ENCODE measurements around the gene SLC29A4.
"Not testable (repeated sequence)": the region's sequence is repeated elsewhere in the genome, so short reads cannot be mapped to it uniquely, and the experiment has no call there.

SLC29A4 gene, protein sequence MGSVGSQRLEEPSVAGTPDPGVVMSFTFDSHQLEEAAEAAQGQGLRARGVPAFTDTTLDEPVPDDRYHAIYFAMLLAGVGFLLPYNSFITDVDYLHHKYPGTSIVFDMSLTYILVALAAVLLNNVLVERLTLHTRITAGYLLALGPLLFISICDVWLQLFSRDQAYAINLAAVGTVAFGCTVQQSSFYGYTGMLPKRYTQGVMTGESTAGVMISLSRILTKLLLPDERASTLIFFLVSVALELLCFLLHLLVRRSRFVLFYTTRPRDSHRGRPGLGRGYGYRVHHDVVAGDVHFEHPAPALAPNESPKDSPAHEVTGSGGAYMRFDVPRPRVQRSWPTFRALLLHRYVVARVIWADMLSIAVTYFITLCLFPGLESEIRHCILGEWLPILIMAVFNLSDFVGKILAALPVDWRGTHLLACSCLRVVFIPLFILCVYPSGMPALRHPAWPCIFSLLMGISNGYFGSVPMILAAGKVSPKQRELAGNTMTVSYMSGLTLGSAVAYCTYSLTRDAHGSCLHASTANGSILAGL

DNA sequence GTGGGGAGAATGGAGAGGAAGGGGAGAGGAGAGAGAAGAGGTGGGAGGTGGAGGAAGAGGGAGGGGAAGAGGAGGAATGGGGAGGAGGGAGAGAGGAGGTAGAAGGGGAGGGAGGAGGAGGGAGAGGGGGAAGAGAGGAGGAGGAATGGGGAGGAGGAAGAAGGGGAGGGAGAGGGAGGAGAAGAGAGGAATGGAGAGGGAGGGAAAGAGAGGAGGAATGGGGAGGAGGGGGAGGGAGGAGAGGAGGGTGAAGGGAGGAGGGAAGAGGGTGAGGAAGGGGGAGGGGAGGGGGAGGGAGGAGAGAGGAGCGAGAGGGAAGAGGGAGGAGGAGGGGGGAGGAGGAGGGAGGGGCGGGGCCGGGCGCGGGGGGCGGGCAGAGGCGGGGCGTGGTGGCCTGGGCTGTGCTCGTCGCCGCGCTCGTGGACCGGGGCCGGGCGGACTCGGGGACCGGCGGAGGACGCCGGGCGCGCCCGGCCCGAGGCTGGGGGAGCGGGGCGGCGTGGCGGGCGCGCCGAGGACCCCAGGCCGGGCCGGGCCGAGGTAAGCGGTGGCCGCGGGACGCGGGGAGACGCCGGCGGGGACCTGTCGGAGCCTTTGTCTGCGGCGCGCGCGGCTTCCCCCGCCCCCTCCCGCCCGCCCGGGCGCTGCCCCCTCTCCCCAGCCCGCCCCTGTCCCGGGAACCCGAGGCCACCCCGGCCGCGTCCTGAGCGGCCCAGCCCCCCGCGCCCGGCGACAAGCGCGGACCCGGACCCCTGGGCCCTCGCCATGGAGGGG, at the start of gene SLC29A4:
Gene SLC29A4, plus strand, starts transcription at position 401 of the 774 bp plus-strand sequence. CDS start 4,874 bp downstream, outside the sequence.
- H3K9me3 ChIP-seq (ENCODE audit: control insufficient read depth in 2 of 2, low read length in 2 of 2), result no peaks in the 10 kb centered on the region
- H3K9ac ChIP-seq (ENCODE audit: low read depth in 1 of 2, low read length in 2 of 2), result peak within 1 kb of the TSS in 1 of 2 donors; percentile 38

DNA sequence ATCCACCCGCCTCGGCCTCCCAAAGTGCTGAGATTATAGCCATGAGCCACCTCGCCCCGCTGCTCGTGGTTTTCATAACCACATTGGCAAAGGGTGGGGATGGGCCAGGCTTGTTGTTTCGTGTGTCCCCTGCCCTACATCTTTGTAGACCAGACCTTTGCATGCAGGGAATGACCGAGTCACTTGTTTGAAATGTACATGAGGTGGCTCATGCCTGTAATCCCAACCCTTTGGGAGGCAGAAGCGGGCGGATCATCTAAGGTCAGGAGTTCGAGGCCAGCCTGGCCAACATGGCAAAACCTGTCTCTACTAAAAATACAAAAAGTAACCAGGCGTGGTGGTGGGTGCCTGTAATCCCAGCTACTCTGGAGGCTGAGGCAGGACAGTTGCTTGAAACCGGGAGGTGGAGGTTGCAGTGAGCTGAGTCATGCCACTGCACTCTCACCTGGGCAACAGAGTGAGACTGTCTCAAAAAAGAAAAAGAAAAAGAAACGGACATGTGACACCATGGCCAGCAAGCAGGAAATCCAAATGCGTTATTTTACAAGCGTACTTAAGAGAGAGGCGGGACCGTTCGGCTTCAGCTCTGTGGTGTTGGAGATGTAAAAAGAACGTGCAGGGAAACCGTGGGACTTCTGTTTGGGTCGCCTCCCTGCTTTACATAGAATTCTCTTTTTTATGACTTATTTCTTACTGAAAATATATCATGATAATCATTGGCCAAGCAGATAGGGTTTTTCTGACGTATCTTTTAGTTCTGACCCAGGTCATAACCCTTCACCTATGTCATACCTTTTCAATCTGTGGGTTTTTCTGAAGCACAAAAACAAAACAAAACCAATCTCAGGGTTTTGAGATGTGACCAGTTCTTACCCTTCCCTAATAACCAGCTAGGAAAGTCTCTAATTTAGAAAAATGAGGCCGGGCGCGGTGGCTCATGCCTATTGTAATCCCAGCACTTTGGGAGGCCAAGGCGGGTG, 47.6 kb upstream of the SLC29A4 start:
- H3K27ac ChIP-seq (ENCODE audit: low read depth in 2 of 2, low read length in 2 of 2), result no peak overlapping the region
- peaks cover 0 to 7% of the 10 kb centered on the region in 2 donors for H3K4me1 ChIP-seq (ENCODE audit: control insufficient read depth in 2 of 2, insufficient read depth in 2 of 2, low read length in 2 of 2)

More for the DNA sequence above, at the start of gene SLC29A4:
- peak within 1 kb of the TSS in 1 of 2 donors; percentile 16 for H3K4me3 ChIP-seq (ENCODE audit: low read length in 2 of 2)
- H3K4me1 ChIP-seq (ENCODE audit: control insufficient read depth in 2 of 2, insufficient read depth in 2 of 2, low read length in 2 of 2), result peaks cover 7 to 12% of the 10 kb centered on the region in 2 donors
- H3K27me3 ChIP-seq (ENCODE audit: control insufficient read depth in 2 of 2, insufficient read depth in 2 of 2, low read length in 2 of 2), result no peaks in the 10 kb centered on the region
- no peak within 1 kb of the TSS for H3K27ac ChIP-seq (ENCODE audit: low read depth in 2 of 2, low read length in 2 of 2)
- no peaks in the 10 kb centered on the region for H3K36me3 ChIP-seq (ENCODE audit: control insufficient read depth in 2 of 2, insufficient read depth in 2 of 2, low read length in 2 of 2)

DNA sequence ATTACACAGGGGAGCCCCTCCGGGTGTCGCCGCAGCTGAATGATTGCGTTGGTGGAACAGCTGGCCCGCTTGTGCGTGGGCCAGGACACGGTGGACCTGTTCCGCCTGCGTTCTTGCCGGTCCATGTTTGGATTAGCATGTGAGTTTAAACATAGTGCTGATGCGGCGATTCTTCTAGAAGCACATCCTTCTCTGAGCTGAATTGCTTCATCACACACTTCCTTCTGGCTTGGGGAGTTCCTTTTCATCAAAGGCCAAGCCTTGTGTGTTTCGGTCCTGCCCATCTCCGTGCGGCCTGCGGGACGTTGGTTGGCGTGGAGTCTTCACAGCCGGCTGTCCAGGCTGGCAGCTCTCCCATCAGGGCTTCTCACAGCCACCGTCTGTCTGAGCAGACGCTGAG, 45.5 kb upstream of the SLC29A4 start:
- Histone ChIP-seq H3K36me3 (ENCODE audit: control insufficient read depth in 2 of 2, insufficient read depth in 2 of 2, low read length in 2 of 2) (peaks cover 4 to 5% of the 10 kb centered on the region in 2 donors), H3K27ac (ENCODE audit: low read depth in 2 of 2, low read length in 2 of 2) (no peak overlapping the region), H3K4me1 (ENCODE audit: control insufficient read depth in 2 of 2, insufficient read depth in 2 of 2, low read length in 2 of 2) (peaks cover 4 to 5% of the 10 kb centered on the region in 2 donors), H3K9ac (ENCODE audit: low read depth in 1 of 2, low read length in 2 of 2) (no peak overlapping the region), H3K4me3 (ENCODE audit: low read length in 2 of 2) (no peak overlapping the region), H3K27me3 (ENCODE audit: control insufficient read depth in 2 of 2, insufficient read depth in 2 of 2, low read length in 2 of 2) (peaks cover 4 to 7% of the 10 kb centered on the region in 2 donors), H3K9me3 (ENCODE audit: control insufficient read depth in 2 of 2, low read length in 2 of 2) (no peaks in the 10 kb centered on the region)

More for the DNA sequence above, 47.6 kb upstream of the SLC29A4 start:
- Histone ChIP-seq H3K4me3 (ENCODE audit: low read length in 2 of 2) (no peak overlapping the region), H3K27me3 (ENCODE audit: control insufficient read depth in 2 of 2, insufficient read depth in 2 of 2, low read length in 2 of 2) (no peaks in the 10 kb centered on the region), H3K9me3 (ENCODE audit: control insufficient read depth in 2 of 2, low read length in 2 of 2) (no peaks in the 10 kb centered on the region), H3K9ac (ENCODE audit: low read depth in 1 of 2, low read length in 2 of 2) (no peak overlapping the region), H3K36me3 (ENCODE audit: control insufficient read depth in 2 of 2, insufficient read depth in 2 of 2, low read length in 2 of 2) (peaks cover 14 to 23% of the 10 kb centered on the region in 2 donors)

DNA sequence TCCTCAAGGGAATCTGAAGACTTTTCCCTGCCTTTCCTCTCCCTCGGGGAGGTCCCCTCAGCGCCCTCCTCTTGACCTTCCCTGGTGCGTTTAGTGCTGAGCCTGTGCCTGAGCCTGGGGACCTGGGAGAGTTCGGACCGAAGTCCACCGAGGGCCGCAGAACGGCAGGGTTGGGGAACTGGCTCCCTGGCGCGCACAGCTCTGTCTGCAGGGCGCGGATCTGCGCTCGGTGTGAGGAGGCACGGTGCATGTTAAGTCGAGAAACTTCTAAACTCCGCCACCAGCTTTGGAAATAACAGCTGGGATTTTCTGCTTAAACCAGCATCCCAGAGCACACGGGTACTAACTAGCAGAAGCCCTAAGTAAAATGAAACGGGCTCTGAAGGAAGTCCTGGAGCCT, 44.2 kb upstream of the SLC29A4 start:
- H3K4me3 ChIP-seq (ENCODE audit: low read length in 2 of 2), result no peak overlapping the region
- peaks cover 4 to 7% of the 10 kb centered on the region in 2 donors for H3K27me3 ChIP-seq (ENCODE audit: control insufficient read depth in 2 of 2, insufficient read depth in 2 of 2, low read length in 2 of 2)
- H3K36me3 ChIP-seq (ENCODE audit: control insufficient read depth in 2 of 2, insufficient read depth in 2 of 2, low read length in 2 of 2), result no peaks in the 10 kb centered on the region
- no peak overlapping the region for H3K27ac ChIP-seq (ENCODE audit: low read depth in 2 of 2, low read length in 2 of 2)
- no peak overlapping the region for H3K9ac ChIP-seq (ENCODE audit: low read depth in 1 of 2, low read length in 2 of 2)
- peaks cover 3 to 4% of the 10 kb centered on the region in 2 donors for H3K4me1 ChIP-seq (ENCODE audit: control insufficient read depth in 2 of 2, insufficient read depth in 2 of 2, low read length in 2 of 2)
- no peaks in the 10 kb centered on the region for H3K9me3 ChIP-seq (ENCODE audit: control insufficient read depth in 2 of 2, low read length in 2 of 2)

DNA sequence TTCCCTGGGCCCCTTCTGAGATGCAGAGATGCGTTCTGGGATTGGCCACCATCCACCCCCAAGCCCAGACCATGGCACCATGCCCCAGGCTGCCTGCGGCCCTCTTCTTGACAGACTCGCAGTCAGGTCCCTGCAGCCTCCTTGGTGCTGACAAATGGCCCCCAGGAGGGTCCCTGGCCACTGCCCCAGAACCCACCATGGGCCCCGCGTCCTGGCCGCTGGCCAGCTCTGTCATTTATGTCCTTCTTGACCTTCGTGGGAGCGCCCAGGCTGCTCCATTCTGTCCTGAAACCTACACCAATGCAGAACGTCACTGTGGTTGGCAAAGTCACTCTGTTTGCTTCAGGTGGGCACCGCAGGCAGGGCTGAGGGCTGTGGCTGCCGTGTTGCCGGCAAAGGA, 39.5 kb upstream of the SLC29A4 start:
- H3K4me1 ChIP-seq (ENCODE audit: control insufficient read depth in 2 of 2, insufficient read depth in 2 of 2, low read length in 2 of 2), result peaks cover 0 to 4% of the 10 kb centered on the region in 2 donors
- no peak overlapping the region for H3K27ac ChIP-seq (ENCODE audit: low read depth in 2 of 2, low read length in 2 of 2)
- H3K27me3 ChIP-seq (ENCODE audit: control insufficient read depth in 2 of 2, insufficient read depth in 2 of 2, low read length in 2 of 2), result peaks cover 4 to 7% of the 10 kb centered on the region in 2 donors
- H3K9me3 ChIP-seq (ENCODE audit: control insufficient read depth in 2 of 2, low read length in 2 of 2), result no peaks in the 10 kb centered on the region
- H3K36me3 ChIP-seq (ENCODE audit: control insufficient read depth in 2 of 2, insufficient read depth in 2 of 2, low read length in 2 of 2), result no peaks in the 10 kb centered on the region
- no peak overlapping the region for H3K4me3 ChIP-seq (ENCODE audit: low read length in 2 of 2)
- no peak overlapping the region for H3K9ac ChIP-seq (ENCODE audit: low read depth in 1 of 2, low read length in 2 of 2)

DNA sequence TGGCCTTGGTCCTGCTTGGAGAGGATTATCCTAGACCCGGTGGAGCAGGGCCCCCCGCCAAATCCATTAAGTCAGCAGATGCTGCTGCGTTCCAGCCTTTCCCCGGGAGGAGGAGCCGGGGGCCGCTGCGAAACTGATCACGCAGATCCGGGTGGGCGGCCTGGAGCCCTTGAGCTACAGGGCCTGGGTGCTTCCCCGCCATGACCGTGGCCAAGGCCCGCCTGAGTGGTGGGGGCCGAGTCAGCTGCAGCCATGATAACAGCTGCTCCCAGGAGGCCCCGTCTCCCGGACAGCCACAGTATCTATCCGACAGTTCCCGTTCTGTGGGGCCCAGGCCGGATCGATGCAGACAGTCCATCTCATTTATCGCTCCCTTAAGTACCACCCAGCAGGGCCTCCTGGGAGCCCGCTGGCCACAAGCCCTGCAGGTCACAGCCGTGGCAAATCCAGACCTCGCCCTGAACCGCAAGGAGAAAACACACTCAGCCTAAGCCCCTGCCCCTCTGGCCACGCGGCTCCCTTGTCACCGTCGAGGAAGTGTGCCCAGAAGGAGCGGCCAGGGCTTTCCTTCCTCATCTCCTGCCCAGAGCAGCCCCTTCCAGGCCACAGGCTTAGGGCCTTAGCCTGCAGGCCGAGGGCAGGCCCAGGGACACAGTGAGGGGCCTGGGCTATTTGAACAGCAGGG, 34.4 kb upstream of the SLC29A4 start:
- Histone ChIP-seq H3K27ac (ENCODE audit: low read depth in 2 of 2, low read length in 2 of 2) (no peak overlapping the region), H3K4me1 (ENCODE audit: control insufficient read depth in 2 of 2, insufficient read depth in 2 of 2, low read length in 2 of 2) (no peaks in the 10 kb centered on the region), H3K9ac (ENCODE audit: low read depth in 1 of 2, low read length in 2 of 2) (no peak overlapping the region)

DNA sequence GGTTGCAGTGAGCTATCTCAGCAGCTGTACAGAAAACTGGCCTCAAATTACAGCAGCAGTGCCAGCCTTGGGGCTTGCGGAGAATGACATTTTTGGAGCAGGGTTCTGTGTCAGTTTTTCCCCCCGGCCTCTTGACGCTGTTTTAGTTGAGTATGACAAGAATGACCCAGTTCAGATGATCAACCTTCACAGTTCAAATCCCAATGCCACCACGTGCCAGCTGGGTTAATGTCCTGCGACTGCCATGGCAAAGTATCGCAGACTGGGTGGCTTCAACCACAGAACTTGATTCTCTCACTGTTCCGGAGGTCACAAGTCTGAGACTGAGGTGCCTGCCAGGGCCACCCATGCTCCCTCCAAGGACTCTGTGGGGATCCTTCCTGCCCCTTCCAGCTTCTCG, 32.0 kb upstream of the SLC29A4 start:
- H3K4me1 ChIP-seq (ENCODE audit: control insufficient read depth in 2 of 2, insufficient read depth in 2 of 2, low read length in 2 of 2); H3K36me3 ChIP-seq (ENCODE audit: control insufficient read depth in 2 of 2, insufficient read depth in 2 of 2, low read length in 2 of 2); H3K9me3 ChIP-seq (ENCODE audit: control insufficient read depth in 2 of 2, low read length in 2 of 2): not testable (repeated sequence)

More for the DNA sequence above, 34.4 kb upstream of the SLC29A4 start:
- Histone ChIP-seq H3K27me3 (ENCODE audit: control insufficient read depth in 2 of 2, insufficient read depth in 2 of 2, low read length in 2 of 2) (no peaks in the 10 kb centered on the region), H3K4me3 (ENCODE audit: low read length in 2 of 2) (no peak overlapping the region), H3K9me3 (ENCODE audit: control insufficient read depth in 2 of 2, low read length in 2 of 2) (no peaks in the 10 kb centered on the region), H3K36me3 (ENCODE audit: control insufficient read depth in 2 of 2, insufficient read depth in 2 of 2, low read length in 2 of 2) (no peaks in the 10 kb centered on the region)

DNA sequence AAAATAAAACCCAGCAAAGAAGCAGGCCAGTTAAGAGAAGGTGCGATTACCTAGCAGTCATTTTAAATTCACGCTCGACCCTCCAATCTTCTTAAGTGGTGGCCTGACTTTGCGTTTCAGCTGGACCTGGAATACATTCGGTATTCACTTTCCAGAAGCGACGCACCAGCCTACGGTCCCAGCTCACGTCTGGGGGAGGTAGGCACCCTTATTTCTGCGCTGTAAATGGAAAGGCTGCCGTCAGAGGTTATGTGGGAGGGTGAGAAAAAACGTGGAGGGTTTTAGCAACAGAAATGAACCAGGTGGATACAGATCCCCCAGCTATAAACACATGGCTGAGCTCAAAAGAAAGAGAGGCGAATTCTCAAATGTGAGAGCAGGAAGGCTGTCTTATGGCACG, 29.2 kb upstream of the SLC29A4 start:
- not testable (repeated sequence) for H3K27ac ChIP-seq (ENCODE audit: low read depth in 2 of 2, low read length in 2 of 2); H3K27me3 ChIP-seq (ENCODE audit: control insufficient read depth in 2 of 2, insufficient read depth in 2 of 2, low read length in 2 of 2); H3K4me1 ChIP-seq (ENCODE audit: control insufficient read depth in 2 of 2, insufficient read depth in 2 of 2, low read length in 2 of 2); H3K9me3 ChIP-seq (ENCODE audit: control insufficient read depth in 2 of 2, low read length in 2 of 2); H3K9ac ChIP-seq (ENCODE audit: low read depth in 1 of 2, low read length in 2 of 2); H3K36me3 ChIP-seq (ENCODE audit: control insufficient read depth in 2 of 2, insufficient read depth in 2 of 2, low read length in 2 of 2); H3K4me3 ChIP-seq (ENCODE audit: low read length in 2 of 2)

More for the DNA sequence above, 32.0 kb upstream of the SLC29A4 start:
- H3K4me3 ChIP-seq (ENCODE audit: low read length in 2 of 2); H3K27ac ChIP-seq (ENCODE audit: low read depth in 2 of 2, low read length in 2 of 2); H3K9ac ChIP-seq (ENCODE audit: low read depth in 1 of 2, low read length in 2 of 2); H3K27me3 ChIP-seq (ENCODE audit: control insufficient read depth in 2 of 2, insufficient read depth in 2 of 2, low read length in 2 of 2): not testable (repeated sequence)

DNA sequence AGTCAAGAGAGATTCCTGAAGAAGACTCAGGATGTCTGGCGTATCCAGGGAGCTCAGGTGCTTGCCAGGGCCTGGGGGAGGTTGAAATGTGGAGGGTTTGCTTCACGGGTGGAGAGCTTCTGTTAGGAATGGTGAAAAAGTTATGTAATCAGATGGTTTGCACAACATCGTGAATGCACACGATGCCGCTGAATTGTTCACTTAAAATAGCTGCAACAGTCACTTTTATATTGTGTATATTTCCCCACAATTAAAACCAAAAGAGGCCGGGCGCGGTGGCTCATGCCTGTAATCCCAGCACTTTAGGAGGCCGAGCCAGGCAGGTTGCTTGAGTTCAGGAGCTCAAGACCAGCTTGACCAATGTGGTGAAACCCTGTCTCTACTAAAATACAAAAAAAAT, 28.4 kb upstream of the SLC29A4 start:
- H3K4me1 ChIP-seq (ENCODE audit: control insufficient read depth in 2 of 2, insufficient read depth in 2 of 2, low read length in 2 of 2); H3K36me3 ChIP-seq (ENCODE audit: control insufficient read depth in 2 of 2, insufficient read depth in 2 of 2, low read length in 2 of 2); H3K9me3 ChIP-seq (ENCODE audit: control insufficient read depth in 2 of 2, low read length in 2 of 2); H3K27me3 ChIP-seq (ENCODE audit: control insufficient read depth in 2 of 2, insufficient read depth in 2 of 2, low read length in 2 of 2); H3K27ac ChIP-seq (ENCODE audit: low read depth in 2 of 2, low read length in 2 of 2); H3K9ac ChIP-seq (ENCODE audit: low read depth in 1 of 2, low read length in 2 of 2); H3K4me3 ChIP-seq (ENCODE audit: low read length in 2 of 2): not testable (repeated sequence)
